Medulla oblongata (tissue), 1 donor: ENCODE data around the gene GOLGA8K.
"Not testable (repeated sequence)": the region's sequence is repeated elsewhere in the genome, so short reads cannot be mapped to it uniquely, and the experiment has no call there.

Experiments used
- DNase-seq: peaks from one replicate; pipeline ENCODE4 v3.0.0-alpha.2; 2015; ENCODE audit errors: extremely low spot score

GOLGA8K gene

GRCh38 chr15:32352748-32353147 lies 50.3 kb downstream of the GOLGA8K start:
- DNase-seq, result not testable (repeated sequence)

- DNase-seq, result not testable (repeated sequence)
These were observed 52.4 kb downstream of the GOLGA8K start for GRCh38 chr15:32350563-32351220.

DNA sequence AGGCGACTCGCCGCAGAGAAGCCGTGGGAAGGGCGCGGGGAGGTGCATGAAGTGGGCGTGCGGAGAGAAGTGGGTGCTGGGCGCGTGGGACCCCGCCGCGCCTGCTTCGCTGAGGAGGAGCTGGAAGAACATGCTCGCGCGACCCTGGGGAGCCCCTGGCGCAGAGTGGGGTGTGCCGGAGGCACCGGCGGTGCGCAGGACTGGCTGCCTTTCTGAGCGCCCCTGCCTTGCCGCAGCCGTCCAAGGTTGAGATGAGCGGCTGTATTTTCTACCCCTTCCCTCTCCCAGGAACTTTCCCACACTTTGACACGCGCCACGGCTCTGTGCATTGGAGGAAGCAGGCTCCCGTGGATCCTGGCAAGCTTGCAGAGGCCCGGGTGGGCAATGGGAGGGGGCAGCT lies 56.1 kb downstream of the GOLGA8K start:
- not testable (repeated sequence) for DNase-seq

- DNase-seq, result not testable (repeated sequence)
These were observed 57.0 kb downstream of the GOLGA8K start for GRCh38 chr15:32345978-32346547.

- not testable (repeated sequence) for DNase-seq
These were observed 59.2 kb downstream of the GOLGA8K start for GRCh38 chr15:32343921-32344320.
